ENCODE data around the gene SLC35G6. TPM values are rescaled to one million over a fixed set of nuclear protein-coding genes. Genes with fewer than 3 reads are reported as not detected.
"Not testable (repeated sequence)": the region's sequence is repeated elsewhere in the genome, so short reads cannot be mapped to it uniquely, and the experiment has no call there.

The SLC35G6 gene
- not detected for polyA plus RNA-seq (2013, experiment 1 of 2)
- not detected for polyA plus RNA-seq (2013, experiment 2 of 2)

DNA sequence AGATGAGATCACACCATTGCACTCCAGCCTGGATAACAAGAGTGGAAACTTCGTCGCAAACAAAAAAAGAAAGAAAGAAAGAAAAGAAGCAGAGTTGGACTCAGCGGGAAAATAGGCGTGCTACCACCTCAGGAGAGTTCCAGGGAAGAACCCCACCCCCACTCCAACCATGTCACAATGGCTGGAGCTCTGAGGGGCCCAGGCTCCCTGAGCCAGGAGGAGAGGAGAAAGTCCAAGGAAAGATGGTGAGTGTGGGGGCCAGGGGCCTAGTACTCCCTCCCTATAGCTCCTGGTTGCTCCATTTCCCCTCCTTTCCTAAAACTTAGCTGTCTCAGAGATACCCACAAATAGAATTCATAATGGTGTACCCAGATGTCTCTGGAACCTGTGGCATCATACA is at the start of gene SLC35G6:
SLC35G6 (plus strand) TSS at position 172 of the 400 bp plus-strand sequence; CDS start at position 243, 71 bp downstream.
- peak within 1 kb of the TSS; percentile 88 for H2AK5ac ChIP-seq (ENCODE audit: low read length, severe bottlenecking)
- WGBS, result 100% methylated on average over 2 of the region's 4 CpGs
- H3K4me3 ChIP-seq (ENCODE audit: insufficient read depth in 1 of 2, low read depth in 1 of 2, low read length in 2 of 2), result peak within 1 kb of the TSS in 1 of 2 experiments; percentile 87

DNA sequence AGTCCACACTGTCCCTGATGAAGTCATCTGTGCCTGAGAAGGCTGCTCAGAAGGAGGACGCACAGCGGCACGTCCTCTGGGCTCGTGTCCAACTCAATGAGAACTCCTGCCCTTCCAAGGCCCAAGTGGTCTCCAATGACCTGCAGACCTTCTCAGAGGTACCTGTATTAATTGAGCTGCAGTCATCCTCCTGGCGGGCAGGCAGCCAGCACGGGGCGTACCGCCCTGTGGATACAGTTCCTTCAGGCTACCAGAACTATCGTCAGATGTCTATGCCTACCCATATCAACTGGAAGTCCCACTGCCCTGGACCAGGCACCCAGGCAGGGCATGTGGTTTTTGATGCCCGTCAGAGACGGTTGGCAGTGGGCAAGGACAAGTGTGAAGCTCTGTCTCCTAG is 49.0 kb upstream of the SLC35G6 start:
- H3K4me2 ChIP-seq (ENCODE audit: low read length, poor library complexity, severe bottlenecking), result no peak overlapping the region
- no peak overlapping the region for H3K27ac ChIP-seq (ENCODE audit: low read length, poor library complexity, severe bottlenecking)
- H3K27me3 ChIP-seq (ENCODE audit: control insufficient read depth in 1 of 2, insufficient read depth in 1 of 2, low read length in 2 of 2), result peaks cover under 1 to 5% of the 10 kb centered on the region in 2 experiments
- H3K18ac ChIP-seq (ENCODE audit: low read depth in 1 of 2, low read length in 2 of 2), result no peak overlapping the region
- no peak overlapping the region for H2AK5ac ChIP-seq (ENCODE audit: low read length, severe bottlenecking)
- WGBS, result 93% methylated on average over 11 of the region's 11 CpGs
- no peak overlapping the region for H3K23ac ChIP-seq (ENCODE audit: low read length in 2 of 2)
- H4K8ac ChIP-seq (ENCODE audit: low read length), result no peak overlapping the region
- no peak overlapping the region for H3K4me3 ChIP-seq (ENCODE audit: insufficient read depth in 1 of 2, low read depth in 1 of 2, low read length in 2 of 2)
- no peak overlapping the region for H2BK15ac ChIP-seq (ENCODE audit: low read depth, poor library complexity, severe bottlenecking)
- H3K36me3 ChIP-seq (ENCODE audit: control insufficient read depth in 1 of 2, insufficient read depth in 2 of 2, low read depth in 1 of 2, low read length in 2 of 2), result no peaks in the 10 kb centered on the region
- no peak overlapping the region for H3K4ac ChIP-seq (ENCODE audit: low read depth in 1 of 2, low read length in 2 of 2)
- no peak overlapping the region for H2BK5ac ChIP-seq (ENCODE audit: low read depth, low read length, poor library complexity, severe bottlenecking)
- no peak overlapping the region for H2AFZ ChIP-seq (ENCODE audit: low read depth, low read length)
- H3K14ac ChIP-seq (ENCODE audit: low read length in 2 of 2), result no peak overlapping the region
- H2BK120ac ChIP-seq (ENCODE audit: low read depth, low read length), result no peak overlapping the region
- H3K9ac ChIP-seq (ENCODE audit: low read length), result no peak overlapping the region
- no peak overlapping the region for H4K91ac ChIP-seq (ENCODE audit: low read length)
- no peak overlapping the region for H2BK12ac ChIP-seq (ENCODE audit: low read length in 2 of 2)
- no peaks in the 10 kb centered on the region for H3K9me3 ChIP-seq (ENCODE audit: control insufficient read depth, low read length)
- no peak for DNase-seq
- peaks cover 16% of the 10 kb centered on the region for H3K4me1 ChIP-seq (ENCODE audit: control insufficient read depth, insufficient read depth, low read depth, low read length)
- peaks cover 5% of the 10 kb centered on the region for H3K79me1 ChIP-seq (replicated peaks; ENCODE audit: low read length, poor library complexity, severe bottlenecking)

More for the DNA sequence above, at the start of gene SLC35G6:
- not testable (repeated sequence) for H3K23ac ChIP-seq (ENCODE audit: low read length in 2 of 2); H3K27me3 ChIP-seq (ENCODE audit: control insufficient read depth in 1 of 2, insufficient read depth in 1 of 2, low read length in 2 of 2); H2BK5ac ChIP-seq (ENCODE audit: low read depth, low read length, poor library complexity, severe bottlenecking); H3K79me1 ChIP-seq (replicated peaks; ENCODE audit: low read length, poor library complexity, severe bottlenecking); DNase-seq; H3K9me3 ChIP-seq (ENCODE audit: control insufficient read depth, low read length); H3K4me2 ChIP-seq (ENCODE audit: low read length, poor library complexity, severe bottlenecking); H2BK15ac ChIP-seq (ENCODE audit: low read depth, poor library complexity, severe bottlenecking); H3K36me3 ChIP-seq (ENCODE audit: control insufficient read depth in 1 of 2, insufficient read depth in 2 of 2, low read depth in 1 of 2, low read length in 2 of 2); H3K14ac ChIP-seq (ENCODE audit: low read length in 2 of 2); H2AFZ ChIP-seq (ENCODE audit: low read depth, low read length)
- H4K8ac ChIP-seq (ENCODE audit: low read length), result peak within 1 kb of the TSS; percentile 100
- peak within 1 kb of the TSS; percentile 75 to 98 for H3K4ac ChIP-seq (ENCODE audit: low read depth in 1 of 2, low read length in 2 of 2)
- H2BK12ac ChIP-seq (ENCODE audit: low read length in 2 of 2), result peak within 1 kb of the TSS in 1 of 2 experiments; percentile 14
- peak within 1 kb of the TSS; percentile 96 for H3K9ac ChIP-seq (ENCODE audit: low read length)
- peaks cover 42% of the 10 kb centered on the region for H3K4me1 ChIP-seq (ENCODE audit: control insufficient read depth, insufficient read depth, low read depth, low read length)
- H2BK120ac ChIP-seq (ENCODE audit: low read depth, low read length), result peak within 1 kb of the TSS; percentile 55
- peak within 1 kb of the TSS; percentile 80 for H3K27ac ChIP-seq (ENCODE audit: low read length, poor library complexity, severe bottlenecking)
- H3K18ac ChIP-seq (ENCODE audit: low read depth in 1 of 2, low read length in 2 of 2), result peak within 1 kb of the TSS; percentile 35 to 100
- peak within 1 kb of the TSS; percentile 100 for H4K91ac ChIP-seq (ENCODE audit: low read length)

DNA sequence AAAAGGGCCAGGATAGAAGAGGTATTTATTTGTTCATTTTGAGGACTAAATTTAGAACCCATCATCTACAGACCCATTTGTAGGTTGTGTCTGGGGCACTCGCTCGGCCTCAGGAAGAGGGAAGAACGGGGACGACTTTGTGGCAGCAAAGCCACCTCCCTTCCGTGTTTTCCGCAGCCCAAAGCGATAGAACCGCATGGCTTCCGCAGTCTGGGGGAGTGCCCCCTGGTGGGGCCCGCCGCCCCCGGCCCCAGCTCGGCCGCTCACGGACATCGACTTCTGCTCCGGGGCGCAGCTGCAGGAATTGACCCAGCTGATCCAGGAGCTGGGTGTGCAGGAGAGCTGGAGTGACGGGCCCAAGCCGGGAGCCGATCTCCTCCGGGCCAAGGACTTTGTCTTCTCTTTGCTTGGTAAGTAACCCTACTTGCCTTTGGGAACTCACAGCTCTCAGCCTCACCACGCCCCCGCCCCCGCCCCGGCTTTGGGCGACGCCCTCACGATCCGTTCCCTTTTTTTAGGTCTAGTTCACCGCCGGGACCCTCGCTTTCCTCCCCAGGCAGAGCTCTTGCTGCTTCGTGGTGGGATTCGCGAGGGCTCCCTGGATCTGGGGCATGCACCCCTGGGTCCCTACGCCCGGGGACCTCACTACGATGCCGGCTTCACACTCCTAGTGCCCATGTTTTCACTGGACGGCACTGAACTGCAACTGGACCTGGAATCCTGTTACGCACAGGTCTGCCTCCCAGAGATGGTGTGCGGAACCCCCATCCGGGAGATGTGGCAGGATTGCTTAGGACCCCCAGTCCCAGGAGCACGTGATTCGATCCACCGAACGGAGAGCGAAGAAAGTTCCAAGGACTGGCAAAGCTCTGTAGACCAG is 45.3 kb upstream of the SLC35G6 start:
- H2BK5ac ChIP-seq (ENCODE audit: low read depth, low read length, poor library complexity, severe bottlenecking), result no peak overlapping the region
- H2BK12ac ChIP-seq (ENCODE audit: low read length in 2 of 2), result no peak overlapping the region
- 10% methylated on average over 49 of the region's 49 CpGs for WGBS
- no peak overlapping the region for H2AK5ac ChIP-seq (ENCODE audit: low read length, severe bottlenecking)
- peak overlapping the region in 1 of 2 experiments; percentile 6 for H3K18ac ChIP-seq (ENCODE audit: low read depth in 1 of 2, low read length in 2 of 2)
- H3K4ac ChIP-seq (ENCODE audit: low read depth in 1 of 2, low read length in 2 of 2), result peak overlapping the region in 1 of 2 experiments; percentile 57
- H4K91ac ChIP-seq (ENCODE audit: low read length), result no peak overlapping the region
- peak; percentile 48 for DNase-seq
- no peak overlapping the region for H2BK120ac ChIP-seq (ENCODE audit: low read depth, low read length)
- peaks cover 46% of the 10 kb centered on the region for H3K4me1 ChIP-seq (ENCODE audit: control insufficient read depth, insufficient read depth, low read depth, low read length)
- H3K79me1 ChIP-seq (replicated peaks; ENCODE audit: low read length, poor library complexity, severe bottlenecking), result peaks cover 10% of the 10 kb centered on the region
- no peak overlapping the region for H3K14ac ChIP-seq (ENCODE audit: low read length in 2 of 2)
- H3K4me3 ChIP-seq (ENCODE audit: insufficient read depth in 1 of 2, low read depth in 1 of 2, low read length in 2 of 2), result peak overlapping the region; percentile 60 to 70
- H3K9me3 ChIP-seq (ENCODE audit: control insufficient read depth, low read length), result no peaks in the 10 kb centered on the region
- H3K36me3 ChIP-seq (ENCODE audit: control insufficient read depth in 1 of 2, insufficient read depth in 2 of 2, low read depth in 1 of 2, low read length in 2 of 2), result no peaks in the 10 kb centered on the region
- H3K9ac ChIP-seq (ENCODE audit: low read length), result peak overlapping the region; percentile 51
- H3K27ac ChIP-seq (ENCODE audit: low read length, poor library complexity, severe bottlenecking), result peak overlapping the region; percentile 24
- H4K8ac ChIP-seq (ENCODE audit: low read length), result peak overlapping the region; percentile 73
- H2AFZ ChIP-seq (ENCODE audit: low read depth, low read length), result peak overlapping the region; percentile 72
- peak overlapping the region; percentile 79 for H3K4me2 ChIP-seq (ENCODE audit: low read length, poor library complexity, severe bottlenecking)
- H2BK15ac ChIP-seq (ENCODE audit: low read depth, poor library complexity, severe bottlenecking), result no peak overlapping the region
- peaks cover 23 to 35% of the 10 kb centered on the region in 2 experiments for H3K27me3 ChIP-seq (ENCODE audit: control insufficient read depth in 1 of 2, insufficient read depth in 1 of 2, low read length in 2 of 2)
- H3K23ac ChIP-seq (ENCODE audit: low read length in 2 of 2), result no peak overlapping the region

Measured in mesenchymal stem cell (in vitro differentiated cells and primary cell).